Glutamatergic neuron (in vitro differentiated cells): ENCODE data around the gene SOX13. TPM values are rescaled to one million over a fixed set of nuclear protein-coding genes. Genes with fewer than 3 reads are reported as not detected.

Experiments used
- DNase-seq: peaks from one replicate; pipeline ENCODE4 v3.0.0; 2022
- H3K27ac Mint-ChIP-seq: one replicate; pipeline ENCODE4 v1.8.0; 2020; ENCODE audit warnings: mild to moderate bottlenecking, mixed read lengths, inconsistent platforms; ENCODE audit not compliant: unreplicated experiment
- H3K27me3 Mint-ChIP-seq: one replicate; pipeline ENCODE4 v1.8.0; 2020; ENCODE audit warnings: mild to moderate bottlenecking, moderate library complexity, mixed read lengths, inconsistent platforms; ENCODE audit not compliant: unreplicated experiment
- H3K36me3 Mint-ChIP-seq: one replicate; pipeline ENCODE4 v1.8.0; 2020; ENCODE audit warnings: mild to moderate bottlenecking, mixed read lengths, inconsistent platforms; ENCODE audit not compliant: unreplicated experiment
- H3K4me1 Mint-ChIP-seq: one replicate; pipeline ENCODE4 v1.8.0; 2020; ENCODE audit warnings: mild to moderate bottlenecking, low read depth, mixed read lengths, inconsistent platforms; ENCODE audit not compliant: unreplicated experiment
- H3K4me3 Mint-ChIP-seq: one replicate; pipeline ENCODE4 v1.8.0; 2020; ENCODE audit warnings: mild to moderate bottlenecking, mixed read lengths, inconsistent platforms; ENCODE audit not compliant: unreplicated experiment
- H3K9me3 Mint-ChIP-seq: one replicate; pipeline ENCODE4 v1.8.0; 2020; ENCODE audit warnings: mild to moderate bottlenecking, moderate library complexity, mixed read lengths, inconsistent platforms; ENCODE audit not compliant: unreplicated experiment
- CTCF ChIP-seq: fragments of 200-600 bp; sonication (generic); IDR thresholded peaks from one replicate; pipeline ENCODE4 v1.5.0; 2021; ENCODE audit not compliant: partially characterized antibody, unreplicated experiment
- total RNA-seq: library from RNA; stranded (reverse); fragmentation: NEBNext Ultra II Directional; extraction: Animal tissue kit (Norgen Biotek cat#: 25700); gene quantifications from one replicate; pipeline ENCODE4 v1.2.1, GENCODE V29; 2021; ENCODE audit not compliant: unreplicated experiment

The SOX13 gene
- total RNA-seq, 1 donor from 2014 or later, result 2.2 TPM

GRCh38 chr1:204080163-204080903, 7.4 kb downstream of the SOX13 start:
- H3K27me3 Mint-ChIP-seq, result peaks cover 20% of the 10 kb centered on the region
- no peak overlapping the region for H3K27ac Mint-ChIP-seq
- peaks cover 7% of the 10 kb centered on the region for H3K9me3 Mint-ChIP-seq
- H3K4me1 Mint-ChIP-seq, result peaks cover 12% of the 10 kb centered on the region
- TF ChIP-seq CTCF, result no peak
- H3K4me3 Mint-ChIP-seq, result no peak overlapping the region
- H3K36me3 Mint-ChIP-seq, result no peaks in the 10 kb centered on the region
- DNase-seq, result peak; percentile 41

GRCh38 chr1:204081164-204081790, 8.4 kb downstream of the SOX13 start:
- H3K4me3 Mint-ChIP-seq, result no peak overlapping the region
- peaks cover 5% of the 10 kb centered on the region for H3K9me3 Mint-ChIP-seq
- H3K27ac Mint-ChIP-seq, result no peak overlapping the region
- no peak for TF ChIP-seq CTCF
- no peak for DNase-seq
- no peaks in the 10 kb centered on the region for H3K36me3 Mint-ChIP-seq
- H3K27me3 Mint-ChIP-seq, result peaks cover 13% of the 10 kb centered on the region
- peaks cover 12% of the 10 kb centered on the region for H3K4me1 Mint-ChIP-seq

- peaks cover 8% of the 10 kb centered on the region for H3K27me3 Mint-ChIP-seq
These were observed 9.0 kb downstream of the SOX13 start for GRCh38 chr1:204081791-204082513.

GRCh38 chr1:204083491-204083890, 10.6 kb downstream of the SOX13 start:
- Mint-ChIP-seq H3K4me1 (peaks cover 11% of the 10 kb centered on the region), H3K9me3 (peaks cover 7% of the 10 kb centered on the region), H3K27me3 (peaks cover 3% of the 10 kb centered on the region), H3K27ac (no peak overlapping the region), H3K36me3 (no peaks in the 10 kb centered on the region), H3K4me3 (no peak overlapping the region)
- no peak for DNase-seq
- no peak for TF ChIP-seq CTCF

More at GRCh38 chr1:204081791-204082513, 9.0 kb downstream of the SOX13 start:
- H3K9me3 Mint-ChIP-seq, result peaks cover 5% of the 10 kb centered on the region
- no peaks in the 10 kb centered on the region for H3K36me3 Mint-ChIP-seq
- TF ChIP-seq CTCF, result no peak
- DNase-seq, result no peak
- no peak overlapping the region for H3K4me3 Mint-ChIP-seq
- H3K27ac Mint-ChIP-seq, result no peak overlapping the region
- H3K4me1 Mint-ChIP-seq, result peaks cover 12% of the 10 kb centered on the region
